Smooth muscle cell (in vitro differentiated cells): ENCODE results near the gene DDX47. TPM values are rescaled to one million over a fixed set of nuclear protein-coding genes. Genes with fewer than 3 reads are reported as not detected.
"Not testable (repeated sequence)": the region's sequence is repeated elsewhere in the genome, so short reads cannot be mapped to it uniquely, and the experiment has no call there.

Source experiments
- DNase-seq: peaks from one replicate; lab custom pipeline; 2025; ENCODE audit not compliant: unreplicated experiment; lab: John Stamatoyannopoulos, UW
- H2AFZ ChIP-seq: fragments of 200-600 bp; sonication (generic); 2 replicates; pipeline ENCODE4 v1.6.0; 2016; ENCODE audit warnings: antibody characterized with exemption, low read depth, mild to moderate bottlenecking
- H3F3A ChIP-seq: fragments of 200-600 bp; sonication (generic); 2 replicates; pipeline ENCODE4 v1.6.0; 2017; ENCODE audit warnings: antibody characterized with exemption, low read depth
- H3K27ac ChIP-seq: fragments of 200-600 bp; sonication (generic); 2 replicates; pipeline ENCODE4 v1.5.1; 2016; ENCODE audit warnings: low read depth, mild to moderate bottlenecking
- H3K27me3 ChIP-seq: fragments of 200-600 bp; sonication (generic); 2 replicates; pipeline ENCODE4 v1.6.1; 2016; ENCODE audit warnings: low read depth, mild to moderate bottlenecking
- H3K36me3 ChIP-seq: fragments of 200-600 bp; sonication (generic); 2 replicates; pipeline ENCODE4 v1.5.1; 2016; ENCODE audit warnings: low read depth
- H3K4me1 ChIP-seq: fragments of 200-600 bp; sonication (generic); 2 replicates; pipeline ENCODE4 v1.5.1; 2016; ENCODE audit warnings: low read depth
- H3K4me2 ChIP-seq: fragments of 200-600 bp; sonication (generic); 2 replicates; pipeline ENCODE4 v1.6.0; 2016; ENCODE audit warnings: mild to moderate bottlenecking
- H3K4me3 ChIP-seq: fragments of 200-600 bp; sonication (generic); 2 replicates; pipeline ENCODE4 v1.5.1; 2016; ENCODE audit warnings: mild to moderate bottlenecking
- H3K79me2 ChIP-seq: fragments of 200-600 bp; sonication (generic); 2 replicates; pipeline ENCODE4 v1.6.0; 2016; ENCODE audit warnings: low read depth, mild to moderate bottlenecking
- H3K9ac ChIP-seq: fragments of 200-600 bp; sonication (generic); 2 replicates; pipeline ENCODE4 v1.6.0; 2016; ENCODE audit warnings: low read depth
- H3K9me3 ChIP-seq: fragments of 200-600 bp; sonication (generic); replicated peaks from 2 replicates; pipeline ENCODE4 v1.5.1; 2016; ENCODE audit warnings: low read depth
- H4K20me1 ChIP-seq: fragments of 200-600 bp; sonication (generic); 2 replicates; pipeline ENCODE4 v1.6.0; 2016; ENCODE audit warnings: low read depth
- CTCF ChIP-seq: fragments of 200-600 bp; sonication (generic); IDR thresholded peaks from 2 replicates; pipeline ENCODE4 v1.5.1; 2017; ENCODE audit warnings: borderline replicate concordance, mild to moderate bottlenecking, antibody characterized with exemption; ENCODE audit not compliant: insufficient read depth, poor library complexity, severe bottlenecking
- WGBS: methylation state at CpG from one replicate; pipeline ENCODE4 v1.1.7; 2016; ENCODE audit warnings: low lambda C conversion rate; 5-methylcytosine and 5-hydroxymethylcytosine counted together
- polyA plus RNA-seq: library from polyadenylated mRNA; unstranded; fragments of >200 nt; fragmentation: Nextera tagmentation; extraction: Ambion mirVana; gene quantifications from 2 replicates; pipeline ENCODE4 v1.2.1, GENCODE V29; 2016
- total RNA-seq: library from RNA; depleted of rRNA; stranded (reverse); fragments of >200 nt; gene quantifications from 2 replicates; pipeline ENCODE4 v1.2.3, GENCODE V29; 2014

Gene DDX47
- total and polyA plus RNA-seq, 2 experiments from 2014 or later, result 61.8 to 95.6 TPM

- Histone ChIP-seq H3K36me3 (no peaks in the 10 kb centered on the region), H2AFZ (no peak overlapping the region), H4K20me1 (no peaks in the 10 kb centered on the region), H3K4me1 (no peaks in the 10 kb centered on the region), H3K9ac (no peak overlapping the region), H3F3A (peaks cover 12% of the 10 kb centered on the region), H3K9me3 (no peaks in the 10 kb centered on the region), H3K27me3 (no peaks in the 10 kb centered on the region), H3K79me2 (no peaks in the 10 kb centered on the region), H3K27ac (peak overlapping the region; percentile 86), H3K4me2 (peak overlapping the region; percentile 64), H3K4me3 (no peak overlapping the region)
- DNase-seq, result no peak
- 67% methylated on average over 15 of the region's 15 CpGs for WGBS
- peak; percentile 60 for TF ChIP-seq CTCF
These were observed 24.1 kb downstream of the DDX47 start for GRCh38 chr12:12837025-12837812.

GRCh38 chr12:12837813-12838153 lies 24.6 kb downstream of the DDX47 start:
- no peaks in the 10 kb centered on the region for H3K4me1 ChIP-seq
- no peaks in the 10 kb centered on the region for H4K20me1 ChIP-seq
- no peak for TF ChIP-seq CTCF
- H3K4me3 ChIP-seq, result no peak overlapping the region
- H3K9ac ChIP-seq, result no peak overlapping the region
- no peaks in the 10 kb centered on the region for H3K79me2 ChIP-seq
- no peaks in the 10 kb centered on the region for H3K9me3 ChIP-seq
- H3K36me3 ChIP-seq, result no peaks in the 10 kb centered on the region
- no peak overlapping the region for H3K4me2 ChIP-seq
- no peak overlapping the region for H2AFZ ChIP-seq
- peaks cover 12% of the 10 kb centered on the region for H3F3A ChIP-seq
- peak overlapping the region; percentile 86 for H3K27ac ChIP-seq
- DNase-seq, result no peak
- no peaks in the 10 kb centered on the region for H3K27me3 ChIP-seq
- 99% methylated on average over 3 of the region's 3 CpGs for WGBS

- WGBS, result 50% methylated on average over 1 of the region's 1 CpG
- no peaks in the 10 kb centered on the region for H4K20me1 ChIP-seq
These were observed 25.9 kb downstream of the DDX47 start for GRCh38 chr12:12839003-12839395.

GRCh38 chr12:12839439-12839838 lies 26.3 kb downstream of the DDX47 start:
- not testable (repeated sequence) for DNase-seq, H3K4me3 ChIP-seq, H3K4me1 ChIP-seq, H3K27me3 ChIP-seq, H3K9me3 ChIP-seq, H2AFZ ChIP-seq, H3K4me2 ChIP-seq, H3K36me3 ChIP-seq, H3K79me2 ChIP-seq, H4K20me1 ChIP-seq, H3K9ac ChIP-seq
- Histone ChIP-seq H3F3A (peaks cover 12% of the 10 kb centered on the region), H3K27ac (peak overlapping the region; percentile 86)
- 88% methylated on average over 10 of the region's 10 CpGs for WGBS

More at GRCh38 chr12:12839003-12839395, 25.9 kb downstream of the DDX47 start:
- Histone ChIP-seq H3K27me3 (no peaks in the 10 kb centered on the region), H3K4me3 (no peak overlapping the region), H2AFZ (no peak overlapping the region), H3K27ac (peak overlapping the region; percentile 86), H3K4me2 (no peak overlapping the region), H3K79me2 (no peaks in the 10 kb centered on the region), H3K9me3 (no peaks in the 10 kb centered on the region), H3F3A (peaks cover 12% of the 10 kb centered on the region), H3K4me1 (no peaks in the 10 kb centered on the region), H3K9ac (no peak overlapping the region), H3K36me3 (no peaks in the 10 kb centered on the region)
- no peak for TF ChIP-seq CTCF
- no peak for DNase-seq
